DMS53 (cell line): ENCODE results near the gene DEAF1.
"Not testable (repeated sequence)": the region's sequence is repeated elsewhere in the genome, so short reads cannot be mapped to it uniquely, and the experiment has no call there.

Source experiments
- DNase-seq: peaks from one replicate; lab custom pipeline; 2025; lab: John Stamatoyannopoulos, UW

DEAF1 gene, protein sequence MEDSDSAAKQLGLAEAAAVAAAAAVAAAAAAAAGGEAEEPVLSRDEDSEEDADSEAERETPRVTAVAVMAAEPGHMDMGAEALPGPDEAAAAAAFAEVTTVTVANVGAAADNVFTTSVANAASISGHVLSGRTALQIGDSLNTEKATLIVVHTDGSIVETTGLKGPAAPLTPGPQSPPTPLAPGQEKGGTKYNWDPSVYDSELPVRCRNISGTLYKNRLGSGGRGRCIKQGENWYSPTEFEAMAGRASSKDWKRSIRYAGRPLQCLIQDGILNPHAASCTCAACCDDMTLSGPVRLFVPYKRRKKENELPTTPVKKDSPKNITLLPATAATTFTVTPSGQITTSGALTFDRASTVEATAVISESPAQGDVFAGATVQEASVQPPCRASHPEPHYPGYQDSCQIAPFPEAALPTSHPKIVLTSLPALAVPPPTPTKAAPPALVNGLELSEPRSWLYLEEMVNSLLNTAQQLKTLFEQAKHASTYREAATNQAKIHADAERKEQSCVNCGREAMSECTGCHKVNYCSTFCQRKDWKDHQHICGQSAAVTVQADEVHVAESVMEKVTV

DNA sequence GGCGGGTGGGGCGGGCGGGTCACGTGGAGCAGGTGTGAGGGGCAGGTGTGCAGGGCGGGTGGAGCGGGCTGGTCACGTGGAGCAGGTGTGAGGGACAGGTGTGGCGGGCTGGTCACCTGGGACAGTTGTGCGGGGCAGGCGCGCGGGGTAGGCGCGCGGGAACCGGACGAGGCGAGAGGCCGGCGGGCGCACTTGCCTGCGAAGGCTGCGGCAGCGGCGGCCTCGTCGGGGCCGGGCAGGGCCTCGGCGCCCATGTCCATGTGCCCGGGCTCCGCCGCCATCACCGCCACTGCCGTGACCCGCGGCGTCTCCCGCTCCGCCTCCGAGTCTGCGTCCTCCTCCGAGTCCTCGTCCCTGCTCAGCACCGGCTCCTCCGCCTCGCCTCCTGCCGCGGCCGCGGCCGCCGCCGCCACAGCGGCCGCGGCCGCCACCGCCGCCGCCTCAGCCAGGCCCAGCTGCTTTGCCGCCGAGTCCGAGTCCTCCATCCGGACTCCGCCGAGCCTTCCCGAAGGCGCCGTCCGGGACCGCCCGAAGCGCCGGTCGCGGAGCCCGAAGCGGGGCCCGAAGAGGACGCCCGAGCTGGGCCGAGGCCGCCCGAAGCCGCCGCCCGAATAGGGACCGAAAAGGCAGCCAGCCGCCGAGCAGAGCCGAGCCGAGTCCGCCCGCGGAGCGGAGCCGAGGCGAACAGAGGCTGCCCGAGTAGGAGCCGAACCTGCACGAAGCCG, at the start of gene DEAF1:
Gene DEAF1 (minus strand): TSS at position 660 of the 725 bp plus-strand sequence. CDS start 175 bp downstream, at position 485.
- peak; percentile 99 for DNase-seq

GRCh38 chr11:742571-743201, 47.7 kb upstream of the DEAF1 start:
- no peak for DNase-seq

GRCh38 chr11:742156-742546, 47.1 kb upstream of the DEAF1 start:
- DNase-seq = no peak

GRCh38 chr11:737899-738298, 42.9 kb upstream of the DEAF1 start:
- DNase-seq = not testable (repeated sequence)

- no peak for DNase-seq
These were observed 42.3 kb upstream of the DEAF1 start for GRCh38 chr11:737366-737765.

- DNase-seq = not testable (repeated sequence)
These were observed 39.5 kb upstream of the DEAF1 start for GRCh38 chr11:734541-734940.

DNA sequence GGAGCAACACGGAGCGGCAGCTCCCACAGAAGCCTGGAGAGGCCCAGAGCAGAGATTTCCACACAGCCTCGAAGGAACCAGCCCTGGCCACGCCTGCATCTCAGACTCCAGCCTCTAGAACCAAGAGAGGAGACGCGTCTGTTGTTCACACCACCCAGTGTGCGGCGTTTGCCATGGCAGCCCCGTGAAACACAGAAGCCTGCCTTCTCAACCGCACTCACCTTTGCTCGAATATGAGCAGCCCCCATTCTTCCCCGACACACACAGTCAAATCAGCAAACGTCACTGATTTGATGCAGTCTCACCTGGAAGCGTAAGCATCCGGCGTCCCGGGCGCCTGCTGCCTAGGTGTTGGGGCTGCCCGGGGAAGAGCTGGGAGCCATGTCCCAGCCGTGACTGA, 38.0 kb upstream of the DEAF1 start:
- DNase-seq = peak; percentile 59

DNA sequence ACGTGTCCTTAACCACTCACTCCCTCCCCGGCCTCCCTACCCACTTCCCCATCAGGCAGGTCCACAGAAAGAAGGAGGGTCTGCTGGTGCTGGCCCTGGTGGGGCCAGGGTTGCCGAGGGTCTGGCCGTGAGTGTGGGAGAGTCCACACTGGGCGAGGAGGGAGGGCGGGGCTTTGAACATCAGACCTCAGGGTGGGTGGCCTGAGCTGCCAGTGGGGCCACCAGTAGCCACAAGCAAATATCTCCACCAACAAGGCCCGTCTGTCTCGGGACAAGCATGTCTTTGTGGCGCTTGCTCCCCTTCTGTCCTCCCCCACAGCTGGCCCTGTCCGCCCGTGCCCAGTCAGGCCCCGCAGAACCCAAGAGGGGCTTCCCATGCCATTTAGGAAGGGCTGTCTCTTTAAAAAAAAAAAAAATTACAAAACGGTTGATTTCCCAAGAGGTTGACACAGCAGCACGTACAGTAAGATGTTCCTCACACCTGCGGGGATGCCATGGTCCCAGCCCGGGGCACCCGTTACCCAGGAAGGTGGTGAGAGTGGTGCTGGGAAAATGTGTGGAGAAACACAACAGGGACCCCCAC, 34.6 kb upstream of the DEAF1 start:
- DNase-seq = no peak

DNA sequence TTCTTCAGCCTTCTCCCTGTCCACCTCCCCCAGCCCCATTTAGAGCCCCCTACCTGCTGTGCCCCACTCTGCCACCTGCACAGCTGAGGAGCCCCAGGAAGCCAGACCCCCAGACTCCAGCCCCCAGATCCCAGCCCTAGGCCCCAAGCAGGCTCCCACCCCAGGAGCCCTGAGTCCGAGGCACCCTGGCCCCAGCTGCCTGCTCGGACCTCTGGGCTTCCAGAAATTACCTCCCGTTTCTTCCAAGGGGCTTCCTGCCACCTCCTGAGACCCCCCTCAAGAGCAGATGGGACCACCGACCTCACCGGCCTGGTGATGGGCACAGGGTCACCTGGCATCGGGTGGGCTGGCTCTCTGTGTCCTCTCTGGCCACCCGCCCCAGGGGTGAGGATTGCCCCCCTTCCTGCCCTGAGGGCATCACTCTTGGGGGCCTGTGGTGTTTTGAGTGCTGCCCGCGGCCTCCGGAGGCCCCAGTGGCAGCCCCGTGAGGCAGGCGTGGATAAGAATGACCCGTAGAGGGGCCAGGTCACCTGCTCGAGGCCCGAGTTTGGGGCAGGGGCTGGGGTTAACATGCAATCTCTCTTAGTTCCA, 34.0 kb upstream of the DEAF1 start:
- DNase-seq = no peak

- DNase-seq = peak; percentile 94
These were observed 33.1 kb upstream of the DEAF1 start for GRCh38 chr11:727859-728748.

- DNase-seq = no peak
These were observed 32.3 kb upstream of the DEAF1 start for GRCh38 chr11:727281-727701.

- DNase-seq = peak; percentile 99
These were observed 31.5 kb upstream of the DEAF1 start for GRCh38 chr11:726278-727220.

GRCh38 chr11:725624-726202, 30.7 kb upstream of the DEAF1 start:
- peak; percentile 77 for DNase-seq

GRCh38 chr11:724778-725386, 29.9 kb upstream of the DEAF1 start:
- no peak for DNase-seq

DNA sequence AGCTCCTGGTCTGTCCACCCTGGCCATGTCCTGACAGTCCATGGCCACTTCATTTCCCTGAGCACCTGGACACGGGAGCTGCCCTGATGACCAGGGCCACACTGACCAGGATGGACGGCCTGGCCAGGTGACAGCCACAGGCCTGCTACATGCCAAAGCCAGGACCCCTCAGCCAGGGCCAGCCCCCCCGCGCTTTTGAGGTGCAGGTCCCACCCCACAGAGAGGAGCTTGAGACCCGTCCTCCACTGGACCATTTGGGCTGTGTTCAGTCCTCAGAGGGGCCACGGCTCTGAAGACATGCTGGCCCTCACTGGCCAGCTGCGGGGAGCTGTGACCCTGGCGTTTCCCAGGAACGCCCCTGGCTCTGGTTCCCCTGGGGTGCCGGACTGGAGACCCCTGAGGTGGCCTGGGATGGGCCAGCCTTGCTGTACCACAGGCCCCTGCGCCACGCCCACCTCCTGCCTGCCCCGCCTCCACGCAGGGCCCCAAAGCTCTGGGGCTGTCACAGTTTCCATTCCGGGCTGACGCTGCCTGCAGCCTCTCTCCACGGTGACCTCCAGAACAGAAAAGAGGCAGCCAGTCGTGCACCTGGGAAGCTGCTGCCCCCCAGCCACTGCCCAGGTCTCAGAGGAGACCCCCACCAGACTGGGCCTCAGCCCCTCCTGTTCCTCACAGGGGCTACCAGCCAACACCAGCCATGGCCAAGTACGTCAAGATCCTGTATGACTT, 29.2 kb upstream of the DEAF1 start:
- no peak for DNase-seq

DNA sequence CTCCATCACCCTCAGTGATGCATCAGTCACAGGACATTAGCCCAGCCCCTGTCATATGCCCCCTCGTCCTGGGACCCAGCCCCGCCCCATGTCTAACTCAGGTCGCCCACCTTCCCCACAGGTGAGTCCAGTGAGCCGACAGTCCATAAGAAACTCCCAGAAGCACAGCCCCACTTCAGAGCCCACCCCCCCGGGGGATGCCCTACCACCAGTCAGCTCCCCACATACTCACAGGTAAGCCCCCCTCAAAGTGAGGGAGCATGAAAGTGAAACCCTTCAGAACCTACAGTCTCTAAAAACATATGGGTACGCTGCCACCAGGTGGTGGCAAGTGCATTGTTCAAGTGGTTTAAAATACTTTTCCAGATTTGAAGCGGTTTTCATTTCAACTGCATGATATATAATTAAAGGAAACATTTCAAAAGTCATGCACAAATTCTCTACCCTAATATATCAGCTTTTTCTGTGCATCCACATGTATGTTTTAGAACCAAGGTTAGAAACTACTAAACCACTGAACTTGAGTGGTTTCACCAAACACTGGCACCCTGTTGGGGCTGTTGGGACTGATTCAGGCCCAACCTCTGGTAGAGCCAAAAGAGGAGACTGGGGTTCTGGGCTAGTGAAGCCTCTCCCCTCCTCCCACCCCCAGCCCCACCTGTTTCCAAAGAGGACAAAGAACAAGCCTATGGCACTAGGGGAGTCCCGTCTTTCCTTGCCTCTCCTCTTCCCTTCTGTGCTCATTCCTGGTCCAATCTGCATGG, 28.3 kb upstream of the DEAF1 start:
- peak; percentile 89 for DNase-seq

GRCh38 chr11:722346-722811, 27.4 kb upstream of the DEAF1 start:
- DNase-seq = peak; percentile 80
